Tibial nerve (tissue), 3 donors: ENCODE data around the gene ZNF791.

Experiments used
- POLR2A ChIP-seq, 2 donors: fragments of 450-650 bp; IDR thresholded peaks; one replicate each; pipeline ENCODE4 v1.6.1; 2017; ENCODE audit warnings: antibody characterized with exemption in 2 of 2, mild to moderate bottlenecking in 2 of 2, moderate library complexity in 2 of 2
- TF ChIP-seq, protein P1 (sequence below), 5 experiments: fragments of 200-600 bp in 3 of 5; fragments of 450-650 bp in 2 of 5; sonication (generic) in 3 of 5; IDR thresholded peaks; one replicate each; pipeline ENCODE4 v1.5.1; 2016 to 2019; ENCODE audit warnings: antibody characterized with exemption in 5 of 5, mild to moderate bottlenecking in 3 of 5, moderate library complexity in 2 of 5

DNA sequence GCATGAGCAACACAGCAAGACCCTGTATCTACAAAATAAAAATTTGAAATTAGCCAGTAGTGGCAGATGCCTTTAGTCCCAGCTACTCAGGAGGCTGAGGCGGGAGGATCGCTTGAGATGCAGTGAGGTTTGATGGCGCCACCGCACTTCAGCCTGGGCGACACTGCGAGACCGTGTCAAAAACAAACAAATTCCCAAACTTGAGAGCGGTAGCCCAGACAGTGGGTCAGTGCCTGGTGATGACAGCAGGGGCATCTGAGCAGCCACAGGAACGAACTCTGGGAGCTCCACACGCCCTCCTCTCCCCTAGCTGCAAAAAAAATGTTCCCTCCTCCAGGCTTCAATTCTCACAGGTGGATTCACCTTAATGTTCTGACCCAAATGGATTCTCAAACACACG lies 14.2 kb upstream of the ZNF791 start:
- TF ChIP-seq, protein P1, sequence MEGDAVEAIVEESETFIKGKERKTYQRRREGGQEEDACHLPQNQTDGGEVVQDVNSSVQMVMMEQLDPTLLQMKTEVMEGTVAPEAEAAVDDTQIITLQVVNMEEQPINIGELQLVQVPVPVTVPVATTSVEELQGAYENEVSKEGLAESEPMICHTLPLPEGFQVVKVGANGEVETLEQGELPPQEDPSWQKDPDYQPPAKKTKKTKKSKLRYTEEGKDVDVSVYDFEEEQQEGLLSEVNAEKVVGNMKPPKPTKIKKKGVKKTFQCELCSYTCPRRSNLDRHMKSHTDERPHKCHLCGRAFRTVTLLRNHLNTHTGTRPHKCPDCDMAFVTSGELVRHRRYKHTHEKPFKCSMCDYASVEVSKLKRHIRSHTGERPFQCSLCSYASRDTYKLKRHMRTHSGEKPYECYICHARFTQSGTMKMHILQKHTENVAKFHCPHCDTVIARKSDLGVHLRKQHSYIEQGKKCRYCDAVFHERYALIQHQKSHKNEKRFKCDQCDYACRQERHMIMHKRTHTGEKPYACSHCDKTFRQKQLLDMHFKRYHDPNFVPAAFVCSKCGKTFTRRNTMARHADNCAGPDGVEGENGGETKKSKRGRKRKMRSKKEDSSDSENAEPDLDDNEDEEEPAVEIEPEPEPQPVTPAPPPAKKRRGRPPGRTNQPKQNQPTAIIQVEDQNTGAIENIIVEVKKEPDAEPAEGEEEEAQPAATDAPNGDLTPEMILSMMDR (IDR thresholded peaks at IDR 0.05), result no peak
- TF ChIP-seq POLR2A (IDR thresholded peaks at IDR 0.05), result no peak
